ENCODE data around the gene DCLK2.

Gene DCLK2

DNA sequence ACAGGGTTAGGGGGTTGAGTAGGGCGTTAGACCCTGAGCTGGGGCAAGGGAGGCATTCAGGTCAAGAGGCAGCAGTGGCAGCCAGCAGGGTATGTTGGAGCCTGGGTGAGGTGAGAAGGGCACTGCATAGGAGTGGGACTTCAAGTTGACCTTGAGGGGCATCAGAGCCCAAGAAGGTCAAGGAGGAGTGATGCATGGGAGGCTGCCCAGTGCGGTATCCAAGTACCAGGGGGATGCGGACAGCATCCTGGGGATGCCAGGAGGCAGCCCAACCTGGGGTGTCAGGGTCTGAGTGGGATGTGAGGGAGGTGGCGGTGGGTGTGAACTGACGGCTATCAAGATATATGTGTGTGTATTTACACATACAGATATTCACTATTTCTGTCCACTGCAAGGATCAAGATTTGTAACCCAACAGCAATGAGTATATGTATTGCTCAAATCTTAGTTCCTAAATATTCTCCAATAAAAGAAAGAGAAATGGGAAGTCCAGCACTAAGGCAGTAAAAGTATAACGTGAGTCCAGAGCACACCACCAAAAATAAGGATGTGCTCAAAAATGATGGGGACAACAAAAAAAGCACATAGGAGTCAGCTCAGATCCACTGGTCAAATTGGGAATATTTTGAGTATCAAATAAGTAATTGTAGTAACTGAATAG lies 9.8 kb upstream of the DCLK2 start:
- Histone ChIP-seq H3K36me3 (ENCODE audit: control insufficient read depth in 1 of 2, insufficient read depth in 2 of 2, low read depth in 1 of 2, low read length in 2 of 2) (no peaks in the 10 kb centered on the region), H3K27ac (ENCODE audit: low read length, poor library complexity, severe bottlenecking) (no peak overlapping the region), H3K4ac (ENCODE audit: low read depth in 1 of 2, low read length in 2 of 2) (peak overlapping the region in 1 of 2 experiments; percentile 7), H3K9me3 (ENCODE audit: control insufficient read depth, low read length) (no peaks in the 10 kb centered on the region), H4K8ac (ENCODE audit: low read length) (no peak overlapping the region), H2BK12ac (ENCODE audit: low read length in 2 of 2) (peak overlapping the region in 1 of 2 experiments; percentile 18), H2BK120ac (ENCODE audit: low read depth, low read length) (no peak overlapping the region), H3K79me1 (replicated peaks; ENCODE audit: low read length, poor library complexity, severe bottlenecking) (no peaks in the 10 kb centered on the region), H3K4me3 (ENCODE audit: insufficient read depth in 1 of 2, low read depth in 1 of 2, low read length in 2 of 2) (no peak overlapping the region), H3K9ac (ENCODE audit: low read length) (no peak overlapping the region), H3K27me3 (ENCODE audit: control insufficient read depth in 1 of 2, insufficient read depth in 1 of 2, low read length in 2 of 2) (no peaks in the 10 kb centered on the region), H2AK5ac (ENCODE audit: low read length, severe bottlenecking) (no peak overlapping the region), H3K23ac (ENCODE audit: low read length in 2 of 2) (no peak overlapping the region), H2BK5ac (ENCODE audit: low read depth, low read length, poor library complexity, severe bottlenecking) (no peak overlapping the region), H3K18ac (ENCODE audit: low read depth in 1 of 2, low read length in 2 of 2) (no peak overlapping the region), H3K4me1 (ENCODE audit: control insufficient read depth, insufficient read depth, low read depth, low read length) (peaks cover 1% of the 10 kb centered on the region), H2BK15ac (ENCODE audit: low read depth, poor library complexity, severe bottlenecking) (no peak overlapping the region), H2AFZ (ENCODE audit: low read depth, low read length) (no peak overlapping the region), H3K4me2 (ENCODE audit: low read length, poor library complexity, severe bottlenecking) (no peak overlapping the region), H3K14ac (ENCODE audit: low read length in 2 of 2) (peak overlapping the region in 1 of 2 experiments; percentile 70), H4K91ac (ENCODE audit: low read length) (no peak overlapping the region)
- no peak for DNase-seq
- 71% methylated on average over 3 of the region's 6 CpGs for WGBS

- no peak overlapping the region for H3K18ac ChIP-seq (ENCODE audit: low read depth in 1 of 2, low read length in 2 of 2)
- H3K4me3 ChIP-seq (ENCODE audit: insufficient read depth in 1 of 2, low read depth in 1 of 2, low read length in 2 of 2), result no peak overlapping the region
- H2BK12ac ChIP-seq (ENCODE audit: low read length in 2 of 2), result no peak overlapping the region
- no peak overlapping the region for H3K27ac ChIP-seq (ENCODE audit: low read length, poor library complexity, severe bottlenecking)
- H3K4me1 ChIP-seq (ENCODE audit: control insufficient read depth, insufficient read depth, low read depth, low read length), result peaks cover 1% of the 10 kb centered on the region
- no peak overlapping the region for H3K9ac ChIP-seq (ENCODE audit: low read length)
- no peak overlapping the region for H3K4me2 ChIP-seq (ENCODE audit: low read length, poor library complexity, severe bottlenecking)
- 86% methylated on average over 1 of the region's 1 CpG for WGBS
- H3K23ac ChIP-seq (ENCODE audit: low read length in 2 of 2), result no peak overlapping the region
- H3K9me3 ChIP-seq (ENCODE audit: control insufficient read depth, low read length), result no peaks in the 10 kb centered on the region
- H3K79me1 ChIP-seq (replicated peaks; ENCODE audit: low read length, poor library complexity, severe bottlenecking), result no peaks in the 10 kb centered on the region
- no peak overlapping the region for H2BK5ac ChIP-seq (ENCODE audit: low read depth, low read length, poor library complexity, severe bottlenecking)
- H3K14ac ChIP-seq (ENCODE audit: low read length in 2 of 2), result no peak overlapping the region
- no peak overlapping the region for H2BK120ac ChIP-seq (ENCODE audit: low read depth, low read length)
- no peak for DNase-seq
- no peaks in the 10 kb centered on the region for H3K27me3 ChIP-seq (ENCODE audit: control insufficient read depth in 1 of 2, insufficient read depth in 1 of 2, low read length in 2 of 2)
- H3K36me3 ChIP-seq (ENCODE audit: control insufficient read depth in 1 of 2, insufficient read depth in 2 of 2, low read depth in 1 of 2, low read length in 2 of 2), result no peaks in the 10 kb centered on the region
- no peak overlapping the region for H2AK5ac ChIP-seq (ENCODE audit: low read length, severe bottlenecking)
- no peak overlapping the region for H4K8ac ChIP-seq (ENCODE audit: low read length)
- no peak overlapping the region for H3K4ac ChIP-seq (ENCODE audit: low read depth in 1 of 2, low read length in 2 of 2)
- no peak overlapping the region for H2BK15ac ChIP-seq (ENCODE audit: low read depth, poor library complexity, severe bottlenecking)
- no peak overlapping the region for H2AFZ ChIP-seq (ENCODE audit: low read depth, low read length)
- H4K91ac ChIP-seq (ENCODE audit: low read length), result no peak overlapping the region
Observed at GRCh38 chr4:150069353-150069752, 8.9 kb upstream of the DCLK2 start.

DNA sequence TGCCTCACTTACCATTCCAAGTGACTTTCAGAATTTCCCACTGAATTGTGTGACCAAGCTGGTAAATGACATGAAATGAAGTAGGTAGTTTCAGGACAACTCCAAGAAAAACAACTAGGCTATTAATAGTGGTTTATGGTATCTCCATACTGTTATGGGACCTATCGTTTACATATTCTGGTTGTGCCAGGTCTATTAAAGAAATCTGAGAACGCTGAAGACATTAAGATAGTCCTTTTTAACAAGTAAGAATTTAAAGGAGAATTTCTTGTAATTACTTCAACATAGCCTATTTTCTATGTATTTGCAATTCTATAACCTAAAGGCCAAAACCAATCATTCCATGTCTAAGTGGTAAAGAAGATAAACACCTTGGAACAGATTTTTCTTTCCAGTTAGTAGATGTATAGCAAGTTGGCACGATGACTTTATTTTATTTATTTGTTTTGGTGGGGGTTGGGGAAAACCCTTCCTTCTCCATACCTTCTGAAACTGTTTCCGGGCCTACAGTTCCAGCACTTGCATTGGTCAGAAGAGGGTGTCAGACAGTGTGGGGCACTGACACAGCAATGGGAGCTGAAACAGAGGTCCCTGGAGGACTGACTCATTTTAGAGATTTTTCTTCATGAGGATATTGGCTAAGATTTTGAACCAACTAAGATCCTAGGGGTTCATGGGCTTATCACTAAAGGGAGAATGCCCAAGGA lies 7.6 kb upstream of the DCLK2 start:
- H2BK15ac ChIP-seq (ENCODE audit: low read depth, poor library complexity, severe bottlenecking), result no peak overlapping the region
- H2BK120ac ChIP-seq (ENCODE audit: low read depth, low read length), result no peak overlapping the region
- H3K4me1 ChIP-seq (ENCODE audit: control insufficient read depth, insufficient read depth, low read depth, low read length), result peaks cover 1% of the 10 kb centered on the region
- no peak overlapping the region for H4K91ac ChIP-seq (ENCODE audit: low read length)
- H3K23ac ChIP-seq (ENCODE audit: low read length in 2 of 2), result no peak overlapping the region
- no peak overlapping the region for H3K4me2 ChIP-seq (ENCODE audit: low read length, poor library complexity, severe bottlenecking)
- WGBS, result 86% methylated on average over 1 of the region's 4 CpGs
- no peaks in the 10 kb centered on the region for H3K27me3 ChIP-seq (ENCODE audit: control insufficient read depth in 1 of 2, insufficient read depth in 1 of 2, low read length in 2 of 2)
- no peak overlapping the region for H2BK5ac ChIP-seq (ENCODE audit: low read depth, low read length, poor library complexity, severe bottlenecking)
- no peaks in the 10 kb centered on the region for H3K79me1 ChIP-seq (replicated peaks; ENCODE audit: low read length, poor library complexity, severe bottlenecking)
- no peak overlapping the region for H3K14ac ChIP-seq (ENCODE audit: low read length in 2 of 2)
- no peak overlapping the region for H3K9ac ChIP-seq (ENCODE audit: low read length)
- no peak overlapping the region for H2BK12ac ChIP-seq (ENCODE audit: low read length in 2 of 2)
- no peak overlapping the region for H3K27ac ChIP-seq (ENCODE audit: low read length, poor library complexity, severe bottlenecking)
- no peaks in the 10 kb centered on the region for H3K9me3 ChIP-seq (ENCODE audit: control insufficient read depth, low read length)
- H2AFZ ChIP-seq (ENCODE audit: low read depth, low read length), result no peak overlapping the region
- no peak overlapping the region for H3K4ac ChIP-seq (ENCODE audit: low read depth in 1 of 2, low read length in 2 of 2)
- peak; percentile 26 for DNase-seq
- no peak overlapping the region for H3K4me3 ChIP-seq (ENCODE audit: insufficient read depth in 1 of 2, low read depth in 1 of 2, low read length in 2 of 2)
- H2AK5ac ChIP-seq (ENCODE audit: low read length, severe bottlenecking), result no peak overlapping the region
- H3K18ac ChIP-seq (ENCODE audit: low read depth in 1 of 2, low read length in 2 of 2), result no peak overlapping the region
- H4K8ac ChIP-seq (ENCODE audit: low read length), result no peak overlapping the region
- H3K36me3 ChIP-seq (ENCODE audit: control insufficient read depth in 1 of 2, insufficient read depth in 2 of 2, low read depth in 1 of 2, low read length in 2 of 2), result no peaks in the 10 kb centered on the region

- Histone ChIP-seq H3K4me3 (ENCODE audit: insufficient read depth in 1 of 2, low read depth in 1 of 2, low read length in 2 of 2) (no peak overlapping the region), H3K79me1 (replicated peaks; ENCODE audit: low read length, poor library complexity, severe bottlenecking) (no peaks in the 10 kb centered on the region), H2BK5ac (ENCODE audit: low read depth, low read length, poor library complexity, severe bottlenecking) (no peak overlapping the region), H2AFZ (ENCODE audit: low read depth, low read length) (no peak overlapping the region), H2BK15ac (ENCODE audit: low read depth, poor library complexity, severe bottlenecking) (no peak overlapping the region), H4K91ac (ENCODE audit: low read length) (no peak overlapping the region), H3K9me3 (ENCODE audit: control insufficient read depth, low read length) (no peaks in the 10 kb centered on the region), H3K27me3 (ENCODE audit: control insufficient read depth in 1 of 2, insufficient read depth in 1 of 2, low read length in 2 of 2) (no peaks in the 10 kb centered on the region), H2AK5ac (ENCODE audit: low read length, severe bottlenecking) (no peak overlapping the region), H3K14ac (ENCODE audit: low read length in 2 of 2) (no peak overlapping the region), H3K4ac (ENCODE audit: low read depth in 1 of 2, low read length in 2 of 2) (no peak overlapping the region), H3K36me3 (ENCODE audit: control insufficient read depth in 1 of 2, insufficient read depth in 2 of 2, low read depth in 1 of 2, low read length in 2 of 2) (no peaks in the 10 kb centered on the region), H3K27ac (ENCODE audit: low read length, poor library complexity, severe bottlenecking) (peak overlapping the region; percentile 86), H3K18ac (ENCODE audit: low read depth in 1 of 2, low read length in 2 of 2) (no peak overlapping the region), H3K23ac (ENCODE audit: low read length in 2 of 2) (no peak overlapping the region), H2BK120ac (ENCODE audit: low read depth, low read length) (no peak overlapping the region), H3K4me1 (ENCODE audit: control insufficient read depth, insufficient read depth, low read depth, low read length) (peaks cover 3% of the 10 kb centered on the region), H3K9ac (ENCODE audit: low read length) (peak overlapping the region; percentile 36), H4K8ac (ENCODE audit: low read length) (no peak overlapping the region), H2BK12ac (ENCODE audit: low read length in 2 of 2) (no peak overlapping the region), H3K4me2 (ENCODE audit: low read length, poor library complexity, severe bottlenecking) (no peak overlapping the region)
- 100% methylated on average over 1 of the region's 4 CpGs for WGBS
- peak; percentile 22 for DNase-seq
Observed at GRCh38 chr4:150072471-150072870, 5.8 kb upstream of the DCLK2 start.
